H1 (cell line): ENCODE measurements around the gene CD58. TPM values are rescaled to one million over a fixed set of nuclear protein-coding genes. Genes with fewer than 3 reads are reported as not detected.

Experiments used
- CTBP2 ChIP-seq: IDR thresholded peaks from 2 replicates; pipeline ENCODE4 v1.7.0; 2011; ENCODE audit warnings: borderline replicate concordance, mild to moderate bottlenecking, moderate library complexity, mixed read lengths, low read length; ENCODE audit not compliant: insufficient read depth, insufficient read length
- polyA plus RNA-seq, 7 experiments: library from polyadenylated mRNA; depleted of rRNA in 3 of 7; stranded (reverse) in 5 of 7; unstranded in 2 of 7; fragments of >200 nt in 5 of 7; fragments of 200-250 nt in 2 of 7; gene quantifications; 1 replicate in 5 of 7; 2 replicates in 1 of 7; 4 replicates in 1 of 7; pipeline versions ENCODE4 v1.2.1 to v1.2.3, GENCODE V29; 2011 to 2013; ENCODE audit warnings: missing spikeins in 2 of 7, mixed read lengths in 2 of 7
- total RNA-seq: library from RNA; stranded (reverse); fragmentation: NEBNext Ultra II Directional; extraction: Animal tissue kit (Norgen Biotek cat#: 25700); gene quantifications from 2 replicates; pipeline ENCODE4 v1.2.1, GENCODE V29; 2021

CD58 gene
- total and polyA plus RNA-seq, 2 of the 8 experiments (the other 6 are each of a cell fraction or from before 2014, with no cell fraction given): 5.3 to 5.5 TPM

- TF ChIP-seq CTBP2: no peak
These were observed 42.3 kb downstream of the CD58 start (continued) for GRCh38 chr1:116528329-116529083.
